Fibroblast of skin of scalp (primary cell): ENCODE results near the gene DPYSL4.

ENCODE experiments used
- DNase-seq: peaks from one replicate; pipeline ENCODE4 v3.0.0-alpha.2; 2013

Gene DPYSL4

DNA sequence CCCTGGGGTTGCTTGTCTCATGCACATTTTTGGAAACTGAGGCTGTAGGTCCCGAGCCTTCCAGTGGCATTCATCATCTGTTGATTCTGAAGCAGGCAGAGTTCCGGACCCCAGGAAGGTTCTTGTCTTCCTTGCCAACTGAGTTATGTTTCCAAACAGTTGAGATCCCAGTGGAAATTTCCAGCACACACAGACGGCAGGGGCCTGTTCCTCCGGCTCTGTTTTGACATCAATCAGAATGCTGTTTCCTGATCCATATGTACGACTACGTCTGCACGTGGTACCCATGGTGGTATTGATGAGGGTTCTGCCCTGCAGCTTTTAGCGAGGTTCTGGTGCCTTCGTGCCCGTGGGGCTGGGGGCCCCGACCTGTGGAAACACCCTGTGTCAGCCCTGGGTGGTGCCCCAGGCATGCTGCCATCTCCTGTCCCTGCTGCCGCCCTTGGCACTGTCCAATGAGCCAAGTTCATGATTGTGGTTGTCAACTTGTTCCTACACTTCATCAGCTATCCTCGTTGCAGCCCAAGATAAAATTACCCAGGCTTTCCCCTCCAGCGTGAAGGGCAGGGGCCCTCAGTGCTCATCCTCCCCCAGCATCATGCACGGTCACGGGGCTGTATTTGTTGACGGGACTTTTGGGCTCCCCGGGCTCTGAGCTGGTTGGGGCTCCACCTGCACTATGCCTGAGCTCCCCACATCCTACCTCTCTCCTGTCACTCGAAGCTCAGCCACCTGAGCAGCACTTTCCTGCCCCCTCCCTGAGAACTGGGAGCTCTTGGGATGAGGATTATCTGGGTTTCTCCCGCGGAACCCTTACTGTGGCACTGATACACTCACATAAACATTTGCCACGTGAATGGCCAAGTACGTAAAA, 7.8 kb upstream of the DPYSL4 start:
- no peak for DNase-seq

- DNase-seq, result no peak
These were observed 7.0 kb upstream of the DPYSL4 start for GRCh38 chr10:132179551-132180392.

GRCh38 chr10:132180736-132181135, 6.0 kb upstream of the DPYSL4 start:
- no peak for DNase-seq

DNA sequence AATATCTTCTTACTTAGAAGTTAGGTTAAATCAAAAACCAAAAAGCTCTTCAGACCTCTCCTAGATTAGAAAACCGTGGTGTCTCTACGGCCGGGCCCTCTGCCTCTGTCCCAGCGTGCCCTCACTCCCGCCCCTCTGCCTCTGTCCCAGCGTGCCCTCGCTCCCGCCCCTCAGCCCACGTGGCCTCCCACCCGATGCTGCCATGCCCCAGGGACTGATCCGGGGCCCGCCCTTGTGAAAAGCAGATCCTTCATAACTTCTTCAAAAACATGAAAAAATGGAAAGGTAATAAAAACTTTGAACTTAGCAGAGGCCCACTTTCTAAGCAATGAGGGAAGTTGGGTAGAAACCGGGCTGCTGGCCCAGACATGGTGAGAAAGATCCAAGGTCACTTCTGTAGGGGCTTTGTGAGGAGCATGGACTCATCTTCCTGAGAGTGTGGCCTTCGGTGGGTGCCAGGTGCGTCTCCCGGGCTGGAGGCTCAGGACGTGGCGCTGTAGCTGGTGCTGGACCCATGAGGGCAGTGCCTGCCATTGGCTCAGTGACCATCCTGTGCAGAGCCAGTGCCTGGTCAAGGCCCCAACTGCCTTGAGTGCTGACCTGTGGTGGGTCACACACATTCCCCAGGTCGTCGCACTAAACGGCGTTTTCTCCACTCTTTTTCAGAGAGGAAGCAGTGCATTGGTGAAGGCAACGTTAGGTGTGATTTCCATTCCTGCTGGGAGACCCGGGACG, 4.9 kb upstream of the DPYSL4 start:
- no peak for DNase-seq

DNA sequence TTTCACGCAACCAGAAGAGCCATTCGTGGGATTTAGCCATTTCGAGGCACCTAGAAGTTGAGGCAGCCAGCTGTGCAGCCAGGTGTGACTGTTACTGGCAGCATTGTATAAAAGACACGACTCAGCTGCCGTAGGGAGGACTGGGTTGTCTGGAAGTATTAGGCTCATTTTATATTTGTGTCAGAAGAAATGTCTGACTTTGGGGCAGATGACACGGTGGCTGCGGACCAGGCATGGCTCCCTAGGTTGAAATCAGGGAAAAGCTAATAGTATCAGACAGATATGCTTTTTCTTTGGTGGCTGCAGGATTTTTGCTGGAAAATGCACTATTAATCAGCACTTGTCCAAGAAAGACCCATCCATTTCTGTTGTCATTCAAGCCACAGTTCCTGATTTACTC, 4.2 kb upstream of the DPYSL4 start:
- no peak for DNase-seq

DNA sequence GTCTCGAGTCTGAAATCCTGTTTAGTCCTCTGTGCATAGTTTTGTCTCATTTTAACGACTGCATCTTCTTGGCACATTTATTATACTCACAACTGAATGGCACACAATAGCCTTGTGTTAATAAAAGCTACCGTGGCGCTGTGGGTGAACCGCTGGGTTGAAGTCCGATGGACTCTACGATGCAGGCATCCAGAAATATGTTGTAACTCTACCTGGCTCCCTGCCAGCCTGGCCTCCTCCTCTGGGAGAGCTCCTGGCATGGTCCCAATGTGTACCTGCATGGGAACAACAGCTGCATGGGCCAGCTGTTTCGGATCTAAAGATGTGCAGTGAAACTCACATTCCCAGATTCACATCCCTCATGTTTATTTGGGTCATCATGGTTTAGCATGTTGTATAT, 3.7 kb upstream of the DPYSL4 start:
- no peak for DNase-seq

- no peak for DNase-seq
These were observed 1.7 kb upstream of the DPYSL4 start for GRCh38 chr10:132184816-132185593.

DNA sequence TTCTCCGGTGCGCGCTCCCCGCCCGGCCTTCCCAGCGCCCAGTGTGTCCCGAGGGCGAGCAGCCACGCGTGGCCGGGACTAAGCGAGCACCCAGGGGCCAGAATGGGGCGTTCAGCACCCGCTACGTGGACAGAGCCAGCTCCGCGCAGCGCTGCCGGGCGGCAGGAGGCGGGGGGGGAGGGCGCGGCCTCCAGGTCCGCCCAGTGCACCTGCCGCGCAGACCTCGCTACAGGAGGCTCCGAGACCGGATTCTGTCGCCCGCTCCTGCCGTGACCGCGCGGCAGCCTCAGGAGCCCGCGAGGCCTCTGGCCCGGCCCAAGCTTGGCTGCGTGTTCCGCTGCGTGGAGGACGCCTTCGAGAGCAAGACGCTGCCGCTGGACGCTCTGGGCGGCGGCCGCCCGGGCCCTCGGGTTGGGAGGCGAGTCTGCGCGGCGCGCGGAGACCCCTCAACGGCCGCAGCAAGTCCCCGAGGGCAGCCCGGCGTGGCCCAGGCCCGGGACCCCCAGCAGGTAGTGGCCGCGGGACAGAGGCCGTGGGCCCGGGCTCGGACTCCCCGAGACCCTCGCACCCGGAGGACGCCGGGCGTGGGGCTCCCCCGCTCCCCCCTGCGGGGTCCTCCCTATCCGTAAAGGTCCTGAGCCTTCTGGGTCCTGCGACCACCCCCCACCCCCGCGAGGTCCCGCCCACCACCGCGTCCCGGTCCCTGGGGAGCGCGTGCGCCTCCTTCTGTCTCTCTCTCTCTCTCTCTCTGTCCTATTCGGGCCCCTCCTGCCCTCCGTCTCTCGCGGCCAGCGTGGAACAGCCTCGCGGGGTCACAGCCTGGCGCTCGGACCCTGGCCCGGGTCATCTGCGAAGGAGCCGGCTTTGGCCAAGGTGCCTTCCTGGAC, 904 bp upstream of the DPYSL4 start:
- no peak for DNase-seq

DNA sequence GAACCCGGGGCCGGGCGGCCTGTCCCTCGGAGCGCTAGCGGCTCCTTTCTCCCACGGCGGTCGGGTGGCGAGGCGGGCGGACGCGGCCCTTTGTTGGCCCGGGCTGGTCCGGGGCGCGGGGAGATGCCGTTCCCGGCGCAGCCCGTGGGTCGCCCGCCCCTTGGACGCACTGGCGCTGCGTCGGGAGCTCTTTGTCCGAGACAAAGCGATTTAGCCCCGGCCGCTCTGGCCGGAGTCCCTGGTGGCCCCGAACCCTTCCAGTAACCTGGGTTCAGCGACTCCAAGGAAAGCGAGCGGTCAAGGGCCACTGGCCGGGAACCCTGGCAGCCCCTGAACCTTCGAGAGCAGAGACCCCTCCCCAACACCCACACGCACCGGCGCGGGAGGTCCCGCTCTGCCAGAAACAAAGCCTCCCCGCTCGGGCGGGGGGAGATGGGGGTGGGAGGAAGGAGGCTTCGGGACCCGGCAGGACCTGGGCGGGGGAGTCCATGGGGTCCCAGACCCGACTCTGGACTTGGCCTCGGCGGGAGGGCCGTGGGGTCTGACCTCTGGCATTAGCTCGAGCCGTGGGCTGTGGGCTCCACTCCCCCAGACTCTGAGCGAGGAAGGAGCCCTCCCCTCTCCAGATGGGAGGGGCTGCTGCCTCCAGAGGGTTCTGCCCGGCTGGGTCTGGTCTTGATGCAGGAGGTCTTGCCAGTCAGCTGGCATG, 836 bp downstream of the DPYSL4 start:
- DNase-seq, result no peak

DNA sequence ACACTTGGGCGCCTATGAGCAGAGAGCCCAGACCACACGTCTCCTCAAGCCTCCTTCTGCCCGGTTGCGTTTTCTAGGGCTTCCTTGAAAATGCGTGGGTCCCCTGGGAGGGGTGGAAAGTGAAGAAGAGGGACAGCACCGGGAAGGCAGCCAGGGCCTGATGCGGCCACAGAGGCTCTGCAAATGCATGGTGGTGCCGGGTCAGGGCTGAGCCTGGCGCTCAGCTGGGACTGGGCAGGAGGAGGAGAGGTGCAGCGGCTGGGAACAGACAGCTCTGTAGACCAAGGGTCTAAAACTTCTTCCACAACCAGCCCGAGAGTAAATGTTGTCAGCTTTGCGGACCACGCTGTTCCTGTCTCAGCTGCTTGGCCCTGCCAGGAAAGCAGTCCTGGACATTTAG, 1.6 kb downstream of the DPYSL4 start:
- DNase-seq, result no peak

GRCh38 chr10:132189016-132189415, 2.3 kb downstream of the DPYSL4 start:
- DNase-seq, result no peak

- no peak for DNase-seq
These were observed 3.2 kb downstream of the DPYSL4 start for GRCh38 chr10:132189810-132190422.

- DNase-seq, result no peak
These were observed 5.6 kb downstream of the DPYSL4 start for GRCh38 chr10:132192076-132192975.

- DNase-seq, result no peak
These were observed 6.4 kb downstream of the DPYSL4 start for GRCh38 chr10:132192991-132193665.

- DNase-seq, result no peak
These were observed 7.3 kb downstream of the DPYSL4 start for GRCh38 chr10:132193907-132194552.

GRCh38 chr10:132194726-132195125, 8.0 kb downstream of the DPYSL4 start:
- no peak for DNase-seq

DNA sequence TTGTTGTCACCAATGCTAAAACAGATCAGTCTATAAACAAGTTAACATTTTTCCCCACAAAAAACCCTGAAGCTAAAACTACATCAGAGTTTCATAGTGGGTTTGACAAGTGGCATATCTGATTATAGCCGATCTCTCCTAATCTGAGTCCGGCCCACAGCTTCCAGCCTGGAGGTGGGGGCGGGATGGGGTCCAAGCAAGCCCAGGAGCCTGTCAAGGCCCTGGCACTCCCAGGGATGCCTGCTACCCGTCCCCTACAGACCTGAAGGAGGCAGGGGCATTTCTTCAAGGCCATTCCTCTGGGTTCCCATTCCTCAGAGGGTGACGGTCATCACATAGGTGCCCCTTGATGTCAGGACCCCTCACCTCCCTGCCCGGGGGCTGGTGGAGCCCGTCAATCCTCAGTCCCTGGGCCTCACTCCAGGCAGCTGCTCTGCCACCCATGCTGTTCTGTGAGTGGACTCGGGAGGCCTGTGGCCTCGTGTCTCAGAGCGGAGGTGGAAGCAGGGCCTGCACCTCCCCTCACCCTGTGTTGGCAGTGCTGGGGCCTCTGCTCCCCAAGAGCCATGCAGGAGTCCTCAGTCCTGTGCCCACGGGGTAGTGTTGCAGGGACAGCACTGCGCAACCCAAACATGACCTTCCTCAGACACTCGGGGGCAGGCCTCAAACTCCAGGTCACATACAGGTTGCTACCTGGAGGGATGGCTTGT, 8.8 kb downstream of the DPYSL4 start:
- no peak for DNase-seq
